Measurements from ENCODE around the gene SLCO2A1.

Gene SLCO2A1

GRCh38 chr3:133895208-133896001 lies 134.3 kb downstream of the SLCO2A1 start, which contains the start of gene RAB6B:
Gene RAB6B, minus strand, starts transcription at chr3:133895882. Its CDS starts 416 bp downstream, at chr3:133895466.
- peak; percentile 71 for DNase-seq

- no peak for DNase-seq
Observed at GRCh38 chr3:133894353-133895207, 135.1 kb downstream of the SLCO2A1 start.

- no peak for DNase-seq
Observed at GRCh38 chr3:133893683-133894352, 135.9 kb downstream of the SLCO2A1 start.

GRCh38 chr3:133892541-133893231 lies 137.0 kb downstream of the SLCO2A1 start:
- no peak for DNase-seq

- no peak for DNase-seq
Observed at GRCh38 chr3:133891662-133892378, 137.9 kb downstream of the SLCO2A1 start.

GRCh38 chr3:133890972-133891644 lies 138.6 kb downstream of the SLCO2A1 start:
- DNase-seq: no peak

GRCh38 chr3:133890037-133890436 lies 139.7 kb downstream of the SLCO2A1 start:
- DNase-seq: no peak

- DNase-seq: no peak
Observed at GRCh38 chr3:133888726-133889340, 140.9 kb downstream of the SLCO2A1 start.

GRCh38 chr3:133887803-133888703 lies 141.7 kb downstream of the SLCO2A1 start:
- no peak for DNase-seq

GRCh38 chr3:133887074-133887802 lies 142.5 kb downstream of the SLCO2A1 start:
- no peak for DNase-seq

- no peak for DNase-seq
Observed at GRCh38 chr3:133886031-133886722, 143.5 kb downstream of the SLCO2A1 start.

- no peak for DNase-seq
Observed at GRCh38 chr3:133884887-133885711, 144.6 kb downstream of the SLCO2A1 start.

- DNase-seq: no peak
Observed at GRCh38 chr3:133884054-133884886, 145.5 kb downstream of the SLCO2A1 start.

- DNase-seq: no peak
Observed at GRCh38 chr3:133883641-133884040, 146.1 kb downstream of the SLCO2A1 start.

- DNase-seq: no peak
Observed at GRCh38 chr3:133882986-133883586, 146.6 kb downstream of the SLCO2A1 start.
